Fibroblast of lung (primary cell): Measurements from ENCODE around the gene MFSD11.

Experiments used
- EZH2 ChIP-seq: IDR thresholded peaks from 2 replicates; pipeline ENCODE4 v1.5.1; 2012; ENCODE audit warnings: low read length, control low read depth, mild to moderate bottlenecking; ENCODE audit errors: missing control alignments
- TF ChIP-seq, protein P1 (sequence below), 2 donors: IDR thresholded peaks in 1 of 2; conservative IDR thresholded peaks in 1 of 2; 1 replicate in 1 of 2; 2 replicates in 1 of 2; pipeline ENCODE4 v1.5.1; 2011 to 2012; ENCODE audit warnings: low read length in 2 of 2, control low read depth in 1 of 2, inconsistent platforms in 1 of 2, low read depth in 1 of 2, mild to moderate bottlenecking in 1 of 2

- TF ChIP-seq, protein P1, sequence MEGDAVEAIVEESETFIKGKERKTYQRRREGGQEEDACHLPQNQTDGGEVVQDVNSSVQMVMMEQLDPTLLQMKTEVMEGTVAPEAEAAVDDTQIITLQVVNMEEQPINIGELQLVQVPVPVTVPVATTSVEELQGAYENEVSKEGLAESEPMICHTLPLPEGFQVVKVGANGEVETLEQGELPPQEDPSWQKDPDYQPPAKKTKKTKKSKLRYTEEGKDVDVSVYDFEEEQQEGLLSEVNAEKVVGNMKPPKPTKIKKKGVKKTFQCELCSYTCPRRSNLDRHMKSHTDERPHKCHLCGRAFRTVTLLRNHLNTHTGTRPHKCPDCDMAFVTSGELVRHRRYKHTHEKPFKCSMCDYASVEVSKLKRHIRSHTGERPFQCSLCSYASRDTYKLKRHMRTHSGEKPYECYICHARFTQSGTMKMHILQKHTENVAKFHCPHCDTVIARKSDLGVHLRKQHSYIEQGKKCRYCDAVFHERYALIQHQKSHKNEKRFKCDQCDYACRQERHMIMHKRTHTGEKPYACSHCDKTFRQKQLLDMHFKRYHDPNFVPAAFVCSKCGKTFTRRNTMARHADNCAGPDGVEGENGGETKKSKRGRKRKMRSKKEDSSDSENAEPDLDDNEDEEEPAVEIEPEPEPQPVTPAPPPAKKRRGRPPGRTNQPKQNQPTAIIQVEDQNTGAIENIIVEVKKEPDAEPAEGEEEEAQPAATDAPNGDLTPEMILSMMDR (conservative IDR thresholded peaks at IDR 0.05 in 1 of 2, IDR thresholded peaks at IDR 0.05 in 1 of 2; ENCODE audit: low read depth in 1 of 2, low read length in 2 of 2): no peak
- no peak for TF ChIP-seq EZH2
Observed at GRCh38 chr17:76797241-76797840, 59.4 kb downstream of the MFSD11 start.
